Amygdala (tissue), 56 donors: Measurements from ENCODE around the gene VEZT.
A peak's percentile ranks its signal among the peaks of the same experiment; 100 is the strongest.
"Not testable (repeated sequence)": the region's sequence is repeated elsewhere in the genome, so short reads cannot be mapped to it uniquely, and the experiment has no call there.

Source experiments
- DNase-seq, 56 donors: peaks; one replicate each; lab custom pipeline; 2025; lab: John Stamatoyannopoulos, UW

The VEZT gene

GRCh38 chr12:95217377-95218149 lies at the start of gene VEZT, which contains the start of gene FGD6:
VEZT (plus strand) TSS chr12:95217807; CDS start chr12:95217851, 44 bp downstream.
FGD6 (minus strand) TSS chr12:95217467; CDS start chr12:95217240, 227 bp downstream.
- DNase-seq = peak; percentile 73 to 100 (median 98)

- no peak for DNase-seq
Measured at GRCh38 chr12:95168746-95169145, 48.9 kb upstream of the VEZT start.

- DNase-seq = no peak
Measured at GRCh38 chr12:95169368-95169767, 48.2 kb upstream of the VEZT start.

GRCh38 chr12:95173392-95174251 lies 44.0 kb upstream of the VEZT start:
- DNase-seq = peak in 15 of 56 donors; percentile 0 to 39 (median 8)

- DNase-seq = no peak
Measured at GRCh38 chr12:95177201-95177768, 40.3 kb upstream of the VEZT start.

- no peak for DNase-seq
Measured at GRCh38 chr12:95178136-95178535, 39.5 kb upstream of the VEZT start.

GRCh38 chr12:95179011-95179410 lies 38.6 kb upstream of the VEZT start:
- no peak for DNase-seq

GRCh38 chr12:95181103-95181502 lies 36.5 kb upstream of the VEZT start:
- no peak for DNase-seq

GRCh38 chr12:95182868-95183415 lies 34.7 kb upstream of the VEZT start:
- no peak for DNase-seq

GRCh38 chr12:95184121-95184520 lies 33.5 kb upstream of the VEZT start:
- no peak for DNase-seq

GRCh38 chr12:95185072-95185471 lies 32.5 kb upstream of the VEZT start:
- DNase-seq = no peak

- DNase-seq = no peak
Measured at GRCh38 chr12:95185854-95186253, 31.8 kb upstream of the VEZT start.

- no peak for DNase-seq
Measured at GRCh38 chr12:95187865-95188415, 29.7 kb upstream of the VEZT start.

GRCh38 chr12:95191060-95191696 lies 26.4 kb upstream of the VEZT start:
- DNase-seq = no peak

GRCh38 chr12:95192271-95192670 lies 25.3 kb upstream of the VEZT start:
- no peak for DNase-seq

- no peak for DNase-seq
Measured at GRCh38 chr12:95193139-95193538, 24.5 kb upstream of the VEZT start.

- no peak for DNase-seq
Measured at GRCh38 chr12:95195122-95195521, 22.5 kb upstream of the VEZT start.

- not testable (repeated sequence) for DNase-seq
Measured at GRCh38 chr12:95196875-95197569, 20.6 kb upstream of the VEZT start.

- no peak for DNase-seq
Measured at GRCh38 chr12:95197636-95198035, 20.0 kb upstream of the VEZT start.
